RWPE2 (cell line): ENCODE measurements around the gene FBXL15.
A peak's percentile ranks its signal among the peaks of the same experiment; 100 is the strongest.

Experiments used
- ATAC-seq: fragments of 200-7000 bp; cut with Tn5 transposase; 3 replicates; pipeline ENCODE4 v1.9.1; 2021; ENCODE audit warnings: low read depth
- DNase-seq: peaks from one replicate; pipeline ENCODE4 v3.0.0-alpha.2; 2020; ENCODE audit warnings: low spot score
- H3K27ac ChIP-seq: fragments of 450-650 bp; 2 replicates; pipeline ENCODE4 v1.5.1; 2017; ENCODE audit warnings: mild to moderate bottlenecking; ENCODE audit not compliant: poor library complexity, severe bottlenecking
- H3K27me3 ChIP-seq: fragments of 250-450 bp; sonication (Bioruptor Pico); 2 replicates; pipeline ENCODE4 v1.5.1; 2021; ENCODE audit warnings: mild to moderate bottlenecking, moderate library complexity; ENCODE audit not compliant: insufficient read depth, poor library complexity, severe bottlenecking
- H3K36me3 ChIP-seq: fragments of 250-450 bp; sonication (Bioruptor Pico); 2 replicates; pipeline ENCODE4 v1.5.1; 2020; ENCODE audit warnings: low read depth, mild to moderate bottlenecking, moderate library complexity
- H3K4me1 ChIP-seq: fragments of 250-450 bp; sonication (Bioruptor Pico); 2 replicates; pipeline ENCODE4 v1.5.1; 2021; ENCODE audit warnings: mild to moderate bottlenecking, moderate library complexity; ENCODE audit not compliant: insufficient read depth, poor library complexity, severe bottlenecking
- H3K4me3 ChIP-seq: fragments of 250-450 bp; sonication (Bioruptor Pico); 2 replicates; pipeline ENCODE4 v1.5.1; 2021; ENCODE audit warnings: mild to moderate bottlenecking, moderate library complexity; ENCODE audit not compliant: severe bottlenecking
- H3K9me3 ChIP-seq: fragments of 250-450 bp; sonication (Bioruptor Pico); 2 replicates; pipeline ENCODE4 v1.5.1; 2021; ENCODE audit warnings: mild to moderate bottlenecking, moderate library complexity; ENCODE audit not compliant: severe bottlenecking
- TF ChIP-seq, protein P1 (sequence below): fragments of 450-650 bp; IDR thresholded peaks from one replicate; pipeline ENCODE4 v1.5.1; 2017; ENCODE audit warnings: mild to moderate bottlenecking, moderate library complexity; ENCODE audit not compliant: poor library complexity, severe bottlenecking

Gene FBXL15

GRCh38 chr10:102421757-102422512, 1.3 kb downstream of the FBXL15 start:
- Histone ChIP-seq H3K9me3 (no peaks in the 10 kb centered on the region), H3K4me3 (peak overlapping the region; percentile 54), H3K36me3 (peaks cover 7% of the 10 kb centered on the region), H3K27me3 (peaks cover 5% of the 10 kb centered on the region), H3K27ac (peak overlapping the region; percentile 71), H3K4me1 (no peaks in the 10 kb centered on the region)
- ATAC-seq (peak; percentile 28), DNase-seq (no peak)
- TF ChIP-seq, protein P1, sequence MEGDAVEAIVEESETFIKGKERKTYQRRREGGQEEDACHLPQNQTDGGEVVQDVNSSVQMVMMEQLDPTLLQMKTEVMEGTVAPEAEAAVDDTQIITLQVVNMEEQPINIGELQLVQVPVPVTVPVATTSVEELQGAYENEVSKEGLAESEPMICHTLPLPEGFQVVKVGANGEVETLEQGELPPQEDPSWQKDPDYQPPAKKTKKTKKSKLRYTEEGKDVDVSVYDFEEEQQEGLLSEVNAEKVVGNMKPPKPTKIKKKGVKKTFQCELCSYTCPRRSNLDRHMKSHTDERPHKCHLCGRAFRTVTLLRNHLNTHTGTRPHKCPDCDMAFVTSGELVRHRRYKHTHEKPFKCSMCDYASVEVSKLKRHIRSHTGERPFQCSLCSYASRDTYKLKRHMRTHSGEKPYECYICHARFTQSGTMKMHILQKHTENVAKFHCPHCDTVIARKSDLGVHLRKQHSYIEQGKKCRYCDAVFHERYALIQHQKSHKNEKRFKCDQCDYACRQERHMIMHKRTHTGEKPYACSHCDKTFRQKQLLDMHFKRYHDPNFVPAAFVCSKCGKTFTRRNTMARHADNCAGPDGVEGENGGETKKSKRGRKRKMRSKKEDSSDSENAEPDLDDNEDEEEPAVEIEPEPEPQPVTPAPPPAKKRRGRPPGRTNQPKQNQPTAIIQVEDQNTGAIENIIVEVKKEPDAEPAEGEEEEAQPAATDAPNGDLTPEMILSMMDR = no peak

DNA sequence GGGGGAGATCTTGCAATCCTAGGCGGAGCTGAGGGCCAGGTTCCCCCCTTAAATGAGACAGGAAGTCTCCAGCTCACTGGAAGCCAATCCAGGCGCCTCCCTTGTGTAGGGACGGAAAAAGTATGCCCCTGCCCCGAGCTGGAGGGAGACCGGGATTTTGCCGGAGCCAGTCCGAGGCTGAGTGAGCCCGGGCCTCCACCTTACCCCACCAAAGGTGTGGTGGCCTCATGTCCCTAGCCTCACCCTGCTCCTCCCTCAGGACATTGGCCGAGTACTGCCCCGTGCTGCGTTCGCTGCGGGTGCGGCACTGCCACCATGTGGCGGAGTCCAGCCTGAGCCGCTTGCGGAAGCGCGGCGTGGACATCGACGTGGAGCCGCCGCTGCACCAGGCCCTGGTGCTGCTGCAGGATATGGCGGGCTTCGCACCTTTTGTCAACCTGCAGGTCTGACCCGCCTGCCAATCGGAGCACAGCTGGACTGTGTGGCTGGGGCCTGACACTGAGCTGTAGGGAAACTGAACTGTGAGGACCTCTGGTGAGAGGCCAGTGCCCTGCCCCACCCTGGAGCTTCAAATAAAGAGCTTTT, 2.0 kb downstream of the FBXL15 start:
- peak overlapping the region; percentile 71 for H3K27ac ChIP-seq
- TF ChIP-seq, protein P1 = peak; percentile 94

DNA sequence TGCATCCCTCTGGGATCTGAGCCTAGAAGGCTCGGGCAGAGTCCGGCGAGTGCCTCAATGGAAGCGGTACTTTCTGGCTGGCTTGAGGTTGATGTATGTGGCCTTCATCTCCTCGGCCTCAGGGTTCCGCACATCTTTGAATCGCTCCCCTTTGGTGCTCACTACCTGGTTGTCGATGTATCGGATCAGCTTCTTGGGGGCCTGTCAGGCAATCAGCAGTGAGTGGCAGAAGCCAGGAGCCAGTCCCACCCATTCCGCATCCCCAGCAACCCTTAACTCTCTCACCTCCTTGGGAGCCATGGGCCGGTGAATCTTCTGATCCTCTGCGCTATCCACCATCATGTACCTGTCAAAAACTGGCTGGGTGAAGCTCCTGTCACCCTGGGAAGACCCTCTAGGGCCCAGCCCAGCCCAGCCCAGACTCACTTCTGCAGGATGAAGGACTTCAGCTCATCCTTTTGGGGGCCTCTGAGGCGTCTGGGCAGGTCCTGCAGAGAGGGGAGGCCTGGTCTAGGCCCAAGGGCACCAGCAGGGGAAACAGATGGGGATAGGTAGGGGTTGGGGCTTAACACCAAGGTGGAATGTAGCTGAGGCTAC, 2.8 kb downstream of the FBXL15 start:
- Histone ChIP-seq H3K27me3 (peaks cover 5% of the 10 kb centered on the region), H3K27ac (peak overlapping the region; percentile 71), H3K36me3 (peaks cover 7% of the 10 kb centered on the region), H3K4me1 (no peaks in the 10 kb centered on the region), H3K4me3 (no peak overlapping the region), H3K9me3 (no peaks in the 10 kb centered on the region)
- TF ChIP-seq, protein P1 = no peak
- DNase-seq = no peak
- ATAC-seq = no peak

More for the DNA sequence above, 2.0 kb downstream of the FBXL15 start:
- H3K27me3 ChIP-seq = peaks cover 5% of the 10 kb centered on the region
- ATAC-seq (peak; percentile 50), DNase-seq (no peak)
- peaks cover 7% of the 10 kb centered on the region for H3K36me3 ChIP-seq
- no peaks in the 10 kb centered on the region for H3K4me1 ChIP-seq
- H3K9me3 ChIP-seq = no peaks in the 10 kb centered on the region
- H3K4me3 ChIP-seq = peak overlapping the region; percentile 54

GRCh38 chr10:102424145-102424544, 3.5 kb downstream of the FBXL15 start:
- Histone ChIP-seq H3K27ac (no peak overlapping the region), H3K36me3 (peaks cover 7% of the 10 kb centered on the region), H3K27me3 (peaks cover 2% of the 10 kb centered on the region), H3K9me3 (no peaks in the 10 kb centered on the region), H3K4me1 (no peaks in the 10 kb centered on the region), H3K4me3 (no peak overlapping the region)
- TF ChIP-seq, protein P1 = no peak
- no peak for DNase-seq
- ATAC-seq = no peak
